HFFc6 (cell line): Measurements from ENCODE around the gene PCDHA9. TPM values are rescaled to one million over a fixed set of nuclear protein-coding genes. Genes with fewer than 3 reads are reported as not detected.

ENCODE experiments used
- DNase-seq: peaks from one replicate; pipeline ENCODE4 v3.0.0-alpha.2; 2018
- H3K27ac Mint-ChIP-seq: 2 replicates; pipeline ENCODE4 v1.8.0; 2020; ENCODE audit warnings: mild to moderate bottlenecking, mixed read lengths
- H3K27me3 Mint-ChIP-seq: 2 replicates; pipeline ENCODE4 v1.8.0; 2021; ENCODE audit warnings: mild to moderate bottlenecking, moderate library complexity, mixed read lengths; ENCODE audit not compliant: insufficient read depth
- H3K36me3 Mint-ChIP-seq: 2 replicates; pipeline ENCODE4 v1.8.0; 2021; ENCODE audit warnings: low read depth, mixed read lengths
- H3K4me1 Mint-ChIP-seq: 2 replicates; pipeline ENCODE4 v1.8.0; 2020; ENCODE audit warnings: low read depth, mixed read lengths
- H3K4me3 Mint-ChIP-seq: 2 replicates; pipeline ENCODE4 v1.8.0; 2020; ENCODE audit warnings: mild to moderate bottlenecking, moderate library complexity, mixed read lengths
- H3K9me3 Mint-ChIP-seq: 2 replicates; pipeline ENCODE4 v1.8.0; 2020; ENCODE audit warnings: mild to moderate bottlenecking, mixed read lengths
- CTCF ChIP-seq: fragments of 200-600 bp; sonication (generic); IDR thresholded peaks from 2 replicates; pipeline ENCODE4 v1.5.0; 2021; ENCODE audit warnings: antibody characterized with exemption, mild to moderate bottlenecking
- total RNA-seq, 6 experiments: library from RNA; stranded (reverse); fragmentation: NEBNext Ultra II Directional; extraction: Animal tissue kit (Norgen Biotek cat#: 25700); gene quantifications; 2 replicates in 1 of 6; 3 replicates in 5 of 6; pipeline ENCODE4 v1.2.3, GENCODE V29; 2021

The PCDHA9 gene
- total RNA-seq, 6 experiments from 2014 or later: 0.03 TPM; not detected in 5

DNA sequence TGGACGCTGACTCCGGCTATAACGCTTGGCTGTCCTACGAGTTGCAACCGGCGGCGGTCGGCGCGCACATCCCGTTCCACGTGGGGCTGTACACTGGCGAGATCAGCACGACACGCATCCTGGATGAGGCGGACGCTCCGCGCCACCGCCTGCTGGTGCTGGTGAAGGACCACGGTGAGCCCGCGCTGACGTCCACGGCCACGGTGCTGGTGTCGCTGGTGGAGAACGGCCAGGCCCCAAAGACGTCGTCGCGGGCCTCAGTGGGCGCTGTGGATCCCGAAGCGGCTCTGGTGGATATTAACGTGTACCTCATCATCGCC lies 29.0 kb downstream of the PCDHA9 start:
- no peak for DNase-seq
- H3K36me3 Mint-ChIP-seq: peaks cover 4% of the 10 kb centered on the region; the same call in 1 of the 2 replicates
- no peak overlapping the region for H3K4me3 Mint-ChIP-seq
- no peak overlapping the region for H3K27ac Mint-ChIP-seq
- no peaks in the 10 kb centered on the region for H3K4me1 Mint-ChIP-seq
- H3K9me3 Mint-ChIP-seq: peaks cover 26% of the 10 kb centered on the region
- no peak for TF ChIP-seq CTCF
- H3K27me3 Mint-ChIP-seq: no peaks in the 10 kb centered on the region

- no peaks in the 10 kb centered on the region for H3K27me3 Mint-ChIP-seq
- no peak for TF ChIP-seq CTCF
- H3K4me3 Mint-ChIP-seq: no peak within 1 kb of the TSS
- H3K27ac Mint-ChIP-seq: no peak within 1 kb of the TSS
- DNase-seq: no peak
- peaks cover 4% of the 10 kb centered on the region; the same call in 1 of the 2 replicates for H3K36me3 Mint-ChIP-seq
- no peaks in the 10 kb centered on the region for H3K4me1 Mint-ChIP-seq
- H3K9me3 Mint-ChIP-seq: peaks cover 17% of the 10 kb centered on the region
Observed at GRCh38 chr5:140881889-140882590, 33.9 kb downstream of the PCDHA9 start, which contains the start of gene PCDHA13. Gene PCDHA13 (plus strand): TSS chr5:140882124. CDS start chr5:140882269, 145 bp downstream.

- no peaks in the 10 kb centered on the region for H3K4me1 Mint-ChIP-seq
- DNase-seq: no peak
- H3K4me3 Mint-ChIP-seq: no peak overlapping the region
- no peak overlapping the region for H3K27ac Mint-ChIP-seq
- TF ChIP-seq CTCF: 0 out of 2 replicates have a peak, but pooled peaks have one; percentile 6
- peaks cover 20% of the 10 kb centered on the region for H3K9me3 Mint-ChIP-seq
- no peaks in the 10 kb centered on the region for H3K27me3 Mint-ChIP-seq
- H3K36me3 Mint-ChIP-seq: peaks cover 4% of the 10 kb centered on the region; the same call in 1 of the 2 replicates
Observed at GRCh38 chr5:140882591-140882899, 34.4 kb downstream of the PCDHA9 start.

- Mint-ChIP-seq H3K36me3 (peaks cover 4% of the 10 kb centered on the region; the same call in 1 of the 2 replicates), H3K4me1 (no peaks in the 10 kb centered on the region), H3K27ac (no peak overlapping the region), H3K4me3 (no peak overlapping the region), H3K27me3 (no peaks in the 10 kb centered on the region), H3K9me3 (peaks cover 24% of the 10 kb centered on the region)
- no peak for DNase-seq
- TF ChIP-seq CTCF: no peak
Observed at GRCh38 chr5:140883373-140883772, 35.2 kb downstream of the PCDHA9 start.

DNA sequence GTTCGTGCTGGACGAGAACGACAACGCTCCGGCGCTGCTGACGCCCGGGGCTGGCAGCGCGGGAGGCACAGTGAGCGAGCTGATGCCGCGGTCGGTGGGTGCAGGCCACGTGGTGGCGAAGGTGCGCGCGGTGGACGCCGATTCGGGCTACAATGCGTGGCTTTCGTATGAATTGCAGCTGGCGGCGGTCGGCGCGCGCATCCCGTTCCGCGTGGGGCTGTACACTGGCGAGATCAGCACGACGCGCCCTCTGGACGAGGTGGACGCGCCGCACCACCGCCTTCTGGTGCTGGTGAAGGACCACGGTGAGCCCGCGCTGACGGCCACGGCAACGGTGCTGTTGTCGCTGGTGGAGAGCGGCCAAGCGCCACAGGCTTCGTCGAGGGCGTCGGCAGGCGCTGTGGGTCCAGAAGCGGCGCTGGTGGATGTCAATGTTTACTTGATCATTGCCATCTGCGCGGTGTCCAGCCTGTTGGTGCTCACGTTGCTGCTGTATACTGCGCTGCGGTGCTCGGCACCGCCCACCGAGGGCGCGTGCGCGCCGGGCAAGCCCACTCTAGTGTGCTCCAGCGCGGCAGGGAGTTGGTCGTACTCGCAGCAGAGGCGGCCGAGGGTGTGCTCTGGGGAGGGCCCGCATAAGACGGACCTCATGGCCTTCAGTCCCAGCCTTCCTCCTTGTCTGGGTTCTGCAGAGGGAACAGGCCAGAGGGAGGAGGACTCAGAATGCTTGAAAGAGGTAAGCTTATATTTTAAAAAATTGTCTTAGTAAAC lies 35.9 kb downstream of the PCDHA9 start:
- peaks cover 4% of the 10 kb centered on the region; the same call in 1 of the 2 replicates for H3K36me3 Mint-ChIP-seq
- no peak for DNase-seq
- no peak overlapping the region for H3K27ac Mint-ChIP-seq
- no peaks in the 10 kb centered on the region for H3K27me3 Mint-ChIP-seq
- H3K4me1 Mint-ChIP-seq: no peaks in the 10 kb centered on the region
- no peak overlapping the region for H3K4me3 Mint-ChIP-seq
- peaks cover 24% of the 10 kb centered on the region for H3K9me3 Mint-ChIP-seq
- no peak for TF ChIP-seq CTCF

Other genes with a start within 250 kb of the PCDHA9 start
- 1 to 10 TPM in 5 of 6 experiments, under 1 TPM in 1; 0.84 to 1.9 (median 1.3) TPM for gene CD14, start 215.2 kb upstream of the PCDHA9 start, total RNA-seq
- 1 to 10 TPM; 3.6 to 7.2 (median 6.1) TPM for gene TMCO6, start 208.9 kb upstream of the PCDHA9 start, total RNA-seq
- 10 to 100 TPM; 60.5 to 73.9 (median 67.0) TPM for gene NDUFA2, start 200.8 kb upstream of the PCDHA9 start, total RNA-seq
- 100 to 1,000 TPM in 4 of 6 experiments, 10 to 100 TPM in 2; 83.3 to 116 (median 109) TPM for gene IK, start 200.6 kb upstream of the PCDHA9 start, total RNA-seq
- 10 to 100 TPM; 23.7 to 28.3 (median 25.8) TPM for gene WDR55, start 183.5 kb upstream of the PCDHA9 start, total RNA-seq
- under 1 TPM; 0.26 to 0.59 (median 0.41) TPM for gene DND1, start 174.8 kb upstream of the PCDHA9 start, total RNA-seq
- 100 to 1,000 TPM in 1 of 6 experiments, 10 to 100 TPM in 5; 89.1 to 102 (median 96.8) TPM for gene HARS1, start 157.0 kb upstream of the PCDHA9 start, total RNA-seq
- gene HARS2, start 156.9 kb upstream of the PCDHA9 start, total RNA-seq: 10 to 100 TPM; 22.1 to 23.5 (median 22.9) TPM
- gene ZMAT2, start 147.9 kb upstream of the PCDHA9 start, total RNA-seq: 10 to 100 TPM; 59.1 to 68.5 (median 63.8) TPM
- under 1 TPM; 0.09 to 0.22 (median 0.14) TPM for gene PCDHA1, start 62.2 kb upstream of the PCDHA9 start, total RNA-seq
- gene PCDHA2, start 53.5 kb upstream of the PCDHA9 start, total RNA-seq: under 1 TPM in 1 of 6 experiments, not detected in 5; 0.13 TPM
- under 1 TPM in 1 of 6 experiments, not detected in 5; 0.05 TPM for gene PCDHA3, start 47.3 kb upstream of the PCDHA9 start, total RNA-seq
- gene PCDHA4, start 41.3 kb upstream of the PCDHA9 start, total RNA-seq: under 1 TPM in 1 of 6 experiments, not detected in 5; 0.05 TPM
- gene PCDHA5, start 26.8 kb upstream of the PCDHA9 start, total RNA-seq: not detected
- under 1 TPM in 3 of 6 experiments, not detected in 3; 0.07 to 0.09 (median 0.08) TPM for gene PCDHA6, start 20.4 kb upstream of the PCDHA9 start, total RNA-seq
- under 1 TPM; 0.09 to 0.26 (median 0.20) TPM for gene PCDHA7, start 14.1 kb upstream of the PCDHA9 start, total RNA-seq
- gene PCDHA8, start 7.2 kb upstream of the PCDHA9 start, total RNA-seq: under 1 TPM in 2 of 6 experiments, not detected in 4; 0.05 to 0.12 TPM
- gene PCDHA10, start 7.5 kb downstream of the PCDHA9 start, total RNA-seq: not detected
- under 1 TPM in 4 of 6 experiments, not detected in 2; 0.07 to 0.14 (median 0.11) TPM for gene PCDHA11, start 20.6 kb downstream of the PCDHA9 start, total RNA-seq
- under 1 TPM in 5 of 6 experiments, not detected in 1; 0.09 to 0.34 (median 0.20) TPM for gene PCDHA12, start 26.9 kb downstream of the PCDHA9 start, total RNA-seq
- not detected for gene PCDHA13, start 33.7 kb downstream of the PCDHA9 start, total RNA-seq
- gene PCDHAC1, start 77.9 kb downstream of the PCDHA9 start, total RNA-seq: not detected
- not detected for gene PCDHAC2, start 118.1 kb downstream of the PCDHA9 start, total RNA-seq
- gene PCDHB1, start 203.0 kb downstream of the PCDHA9 start, total RNA-seq: not detected
- 1 to 10 TPM; 4.1 to 8.6 (median 5.3) TPM for gene PCDHB2, start 246.2 kb downstream of the PCDHA9 start, total RNA-seq